HFFc6 (cell line): ENCODE measurements around the gene APP. TPM values are rescaled to one million over a fixed set of nuclear protein-coding genes. Genes with fewer than 3 reads are reported as not detected.

ENCODE experiments used
- DNase-seq: peaks from one replicate; pipeline ENCODE4 v3.0.0-alpha.2; 2018
- H3K27ac Mint-ChIP-seq: 2 replicates; pipeline ENCODE4 v1.8.0; 2020; ENCODE audit warnings: mild to moderate bottlenecking, mixed read lengths
- H3K27me3 Mint-ChIP-seq: 2 replicates; pipeline ENCODE4 v1.8.0; 2021; ENCODE audit warnings: mild to moderate bottlenecking, moderate library complexity, mixed read lengths; ENCODE audit not compliant: insufficient read depth
- H3K36me3 Mint-ChIP-seq: 2 replicates; pipeline ENCODE4 v1.8.0; 2021; ENCODE audit warnings: low read depth, mixed read lengths
- H3K4me1 Mint-ChIP-seq: 2 replicates; pipeline ENCODE4 v1.8.0; 2020; ENCODE audit warnings: low read depth, mixed read lengths
- H3K4me3 Mint-ChIP-seq: 2 replicates; pipeline ENCODE4 v1.8.0; 2020; ENCODE audit warnings: mild to moderate bottlenecking, moderate library complexity, mixed read lengths
- H3K9me3 Mint-ChIP-seq: 2 replicates; pipeline ENCODE4 v1.8.0; 2020; ENCODE audit warnings: mild to moderate bottlenecking, mixed read lengths
- CTCF ChIP-seq: fragments of 200-600 bp; sonication (generic); IDR thresholded peaks from 2 replicates; pipeline ENCODE4 v1.5.0; 2021; ENCODE audit warnings: antibody characterized with exemption, mild to moderate bottlenecking
- total RNA-seq, 6 experiments: library from RNA; stranded (reverse); fragmentation: NEBNext Ultra II Directional; extraction: Animal tissue kit (Norgen Biotek cat#: 25700); gene quantifications; 2 replicates in 1 of 6; 3 replicates in 5 of 6; pipeline ENCODE4 v1.2.3, GENCODE V29; 2021

APP gene
- total RNA-seq, 6 experiments from 2014 or later: 396 to 438 (median 425) TPM

DNA sequence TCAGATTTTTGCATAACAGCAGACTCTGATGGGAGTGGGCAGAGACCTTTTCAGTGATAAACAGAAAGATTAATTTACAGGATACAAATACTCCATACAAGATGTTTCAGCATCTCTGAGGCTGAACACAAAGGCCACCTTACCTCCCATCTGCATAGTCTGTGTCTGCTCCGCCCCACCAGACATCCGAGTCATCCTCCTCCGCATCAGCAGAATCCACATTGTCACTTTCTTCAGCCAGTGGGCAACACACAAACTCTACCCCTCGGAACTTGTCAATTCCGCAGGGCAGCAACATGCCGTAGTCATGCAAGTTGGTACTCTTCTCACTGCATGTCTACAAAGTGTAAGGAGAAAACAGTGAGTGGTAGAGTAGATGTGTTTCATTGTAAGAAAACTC lies 119.7 kb downstream of the APP start:
- DNase-seq: no peak
- TF ChIP-seq CTCF: no peak
- Mint-ChIP-seq H3K4me1 (peaks cover 4% of the 10 kb centered on the region), H3K4me3 (no peak overlapping the region), H3K9me3 (no peaks in the 10 kb centered on the region), H3K27ac (no peak overlapping the region), H3K36me3 (peaks cover 43% of the 10 kb centered on the region), H3K27me3 (no peaks in the 10 kb centered on the region; the same call in 1 of the 2 replicates)

- no peak overlapping the region for H3K27ac Mint-ChIP-seq
Measured at GRCh38 chr21:26049803-26050202, 120.8 kb downstream of the APP start.

GRCh38 chr21:26047279-26047967 lies 123.1 kb downstream of the APP start:
- H3K27me3 Mint-ChIP-seq: no peaks in the 10 kb centered on the region

More at GRCh38 chr21:26049803-26050202, 120.8 kb downstream of the APP start:
- Mint-ChIP-seq H3K27me3 (no peaks in the 10 kb centered on the region), H3K36me3 (peaks cover 47% of the 10 kb centered on the region), H3K4me1 (no peaks in the 10 kb centered on the region), H3K4me3 (no peak overlapping the region), H3K9me3 (no peaks in the 10 kb centered on the region)
- DNase-seq: no peak
- no peak for TF ChIP-seq CTCF

GRCh38 chr21:26043891-26044290 lies 126.7 kb downstream of the APP start:
- Mint-ChIP-seq H3K27me3 (no peaks in the 10 kb centered on the region), H3K9me3 (no peaks in the 10 kb centered on the region), H3K4me3 (no peak overlapping the region), H3K27ac (no peak overlapping the region), H3K4me1 (peaks cover 16% of the 10 kb centered on the region), H3K36me3 (peaks cover 33% of the 10 kb centered on the region)
- DNase-seq: no peak
- no peak for TF ChIP-seq CTCF

More at GRCh38 chr21:26047279-26047967, 123.1 kb downstream of the APP start:
- Mint-ChIP-seq H3K4me1 (no peaks in the 10 kb centered on the region; the same call in 1 of the 2 replicates), H3K9me3 (no peaks in the 10 kb centered on the region), H3K36me3 (peaks cover 50% of the 10 kb centered on the region), H3K4me3 (no peak overlapping the region), H3K27ac (no peak overlapping the region)
- DNase-seq: no peak
- no peak for TF ChIP-seq CTCF

DNA sequence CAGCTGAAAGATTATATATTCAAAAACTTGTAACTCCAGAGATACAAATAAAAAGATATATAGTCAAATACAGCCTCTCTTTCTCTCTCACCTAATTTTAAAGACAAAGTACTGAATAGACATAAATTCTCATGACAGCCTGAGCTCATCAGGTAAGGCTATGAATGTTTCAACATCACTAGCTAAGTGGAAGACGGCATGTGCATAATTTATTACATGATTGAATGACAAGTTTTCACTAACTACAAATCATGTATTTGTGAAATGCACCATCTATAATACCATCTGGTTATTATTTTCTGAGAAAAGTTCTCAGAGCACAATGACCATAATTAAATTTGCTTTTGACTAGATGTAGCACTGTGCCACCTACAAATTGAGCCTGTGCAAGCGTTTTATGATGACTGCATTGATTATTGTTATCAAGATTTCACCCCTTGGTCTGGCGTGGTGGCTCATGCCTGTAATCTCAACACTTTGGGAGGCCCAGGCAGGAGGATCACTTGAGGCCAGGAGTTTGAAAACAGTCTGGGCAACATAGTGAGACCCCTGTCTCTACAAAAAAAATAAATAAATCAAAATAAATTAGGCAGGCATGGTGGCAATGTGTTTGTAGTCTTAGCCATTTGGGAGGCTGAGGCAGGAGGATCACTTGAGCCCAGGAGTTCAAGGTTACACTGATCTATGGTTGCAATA lies 128.2 kb downstream of the APP start:
- no peak for TF ChIP-seq CTCF
- no peak for DNase-seq
- Mint-ChIP-seq H3K27ac (peak overlapping the region; percentile 60), H3K4me1 (peaks cover 16% of the 10 kb centered on the region), H3K9me3 (no peaks in the 10 kb centered on the region), H3K4me3 (no peak overlapping the region), H3K36me3 (peaks cover 26% of the 10 kb centered on the region), H3K27me3 (no peaks in the 10 kb centered on the region)
